ENCODE data around the gene SMIM12. TPM values are rescaled to one million over a fixed set of nuclear protein-coding genes. Genes with fewer than 3 reads are reported as not detected.
"Not testable (repeated sequence)": the region's sequence is repeated elsewhere in the genome, so short reads cannot be mapped to it uniquely, and the experiment has no call there.

The SMIM12 gene
- total RNA-seq, 1 experiment from 2014 or later: 48.1 TPM

- DNase-seq (ENCODE audit: low read depth): no peak
- in situ Hi-C loops (cut with HindIII; ENCODE audit: low pct_unique_long_range_greater_than_20kb, low sequenced_read_pairs): no loop called here
These were observed 34.6 kb downstream of the SMIM12 start for GRCh38 chr1:34824817-34825454.

GRCh38 chr1:34822202-34822601 is 37.3 kb downstream of the SMIM12 start:
- no peak for DNase-seq (ENCODE audit: low read depth)
- in situ Hi-C loops (cut with HindIII; ENCODE audit: low pct_unique_long_range_greater_than_20kb, low sequenced_read_pairs): no loop called here

- in situ Hi-C loops (cut with HindIII; ENCODE audit: low pct_unique_long_range_greater_than_20kb, low sequenced_read_pairs); DNase-seq (ENCODE audit: low read depth): not testable (repeated sequence)
These were observed 40.7 kb downstream of the SMIM12 start for GRCh38 chr1:34818862-34819261.

GRCh38 chr1:34816778-34817177 is 42.8 kb downstream of the SMIM12 start:
- no peak for DNase-seq (ENCODE audit: low read depth)
- in situ Hi-C loops (cut with HindIII; ENCODE audit: low pct_unique_long_range_greater_than_20kb, low sequenced_read_pairs): no loop called here

GRCh38 chr1:34816332-34816731 is 43.2 kb downstream of the SMIM12 start:
- no peak for DNase-seq (ENCODE audit: low read depth)
- in situ Hi-C loops (cut with HindIII; ENCODE audit: low pct_unique_long_range_greater_than_20kb, low sequenced_read_pairs): no loop called here

- DNase-seq (ENCODE audit: low read depth); in situ Hi-C loops (cut with HindIII; ENCODE audit: low pct_unique_long_range_greater_than_20kb, low sequenced_read_pairs): not testable (repeated sequence)
These were observed 48.8 kb downstream of the SMIM12 start for GRCh38 chr1:34810781-34811180.

GRCh38 chr1:34808051-34808810 is 51.3 kb downstream of the SMIM12 start:
- DNase-seq (ENCODE audit: low read depth): no peak
- in situ Hi-C loops (cut with HindIII; ENCODE audit: low pct_unique_long_range_greater_than_20kb, low sequenced_read_pairs): no loop called here

GRCh38 chr1:34806396-34806795 is 53.2 kb downstream of the SMIM12 start:
- DNase-seq (ENCODE audit: low read depth): no peak

GRCh38 chr1:34803770-34804169 is 55.8 kb downstream of the SMIM12 start:
- DNase-seq (ENCODE audit: low read depth): no peak
- in situ Hi-C loops (cut with HindIII; ENCODE audit: low pct_unique_long_range_greater_than_20kb, low sequenced_read_pairs): no loop called here

More at GRCh38 chr1:34806396-34806795, 53.2 kb downstream of the SMIM12 start:
- in situ Hi-C loops (cut with HindIII; ENCODE audit: low pct_unique_long_range_greater_than_20kb, low sequenced_read_pairs): no loop called here

Other genes with a start within 250 kb of the SMIM12 start
- not detected in 2 replicates for gene GJB5, start 104.7 kb downstream of the SMIM12 start, total RNA-seq (2014; rRNA removed; shearing (Covaris generic); ENCODE audit: low replicate concordance)
- gene GJB4, start 100.0 kb downstream of the SMIM12 start, total RNA-seq (2014; rRNA removed; shearing (Covaris generic); ENCODE audit: low replicate concordance): 0.44 TPM in 1 of 2 replicates, not detected in the other
- gene GJB3, start 78.5 kb downstream of the SMIM12 start, total RNA-seq (2014; rRNA removed; shearing (Covaris generic); ENCODE audit: low replicate concordance): 0.58 TPM in 1 of 2 replicates, not detected in the other
- not detected in 2 replicates for gene GJA4, start 66.8 kb downstream of the SMIM12 start, total RNA-seq (2014; rRNA removed; shearing (Covaris generic); ENCODE audit: low replicate concordance)
- gene DLGAP3, start 69.9 kb upstream of the SMIM12 start, total RNA-seq (2014; rRNA removed; shearing (Covaris generic); ENCODE audit: low replicate concordance): 0.34 TPM in 1 of 2 replicates, not detected in the other
- 55.9 and 57.6 TPM in 2 replicates for gene TMEM35B, start 125.6 kb upstream of the SMIM12 start, total RNA-seq (2014; rRNA removed; shearing (Covaris generic); ENCODE audit: low replicate concordance)
- gene ZMYM6, start 172.2 kb upstream of the SMIM12 start, total RNA-seq (2014; rRNA removed; shearing (Covaris generic); ENCODE audit: low replicate concordance): 2.5 and 7.9 TPM in 2 replicates
- gene ZMYM1, start 219.6 kb upstream of the SMIM12 start, total RNA-seq (2014; rRNA removed; shearing (Covaris generic); ENCODE audit: low replicate concordance): 19.4 and 49.6 TPM in 2 replicates

All from Caki2 (cell line).